B cell (primary cell): ENCODE data around the gene CALN1. TPM values are rescaled to one million over a fixed set of nuclear protein-coding genes. Genes with fewer than 3 reads are reported as not detected.

Experiments used
- ATAC-seq: fragments of 200-7000 bp; cut with Tn5 transposase; one replicate; pipeline ENCODE4 v1.10.0; 2021; ENCODE audit warnings: low read depth, mild to moderate bottlenecking, moderate number of reproducible peaks, moderate library complexity
- CTCF ChIA-PET: fragments of 350-600 bp; sonication (Branson Sonifier 250); formaldehyde crosslinking; loops from one replicate; lab custom pipeline; 2021; ENCODE audit warnings: antibody characterized with exemption, inconsistent platforms; lab: Charles Lee
- POLR2A ChIA-PET: fragments of 350-600 bp; sonication (Branson Sonifier 250); formaldehyde crosslinking; loops from one replicate; lab custom pipeline; 2021; ENCODE audit warnings: antibody characterized with exemption; lab: Charles Lee
- DNase-seq: peaks from one replicate; pipeline ENCODE4 v3.0.0; 2013
- H2AFZ ChIP-seq: 2 replicates; pipeline ENCODE4 v1.6.1; 2012; ENCODE audit warnings: mild to moderate bottlenecking, low read depth, low read length; ENCODE audit not compliant: insufficient read depth, poor library complexity, severe bottlenecking
- H3K27ac ChIP-seq, 2 donors: 1 replicate in 1 of 2; 2 replicates in 1 of 2; pipeline ENCODE4 v1.5.1; 2012 to 2013; ENCODE audit warnings: low read length in 2 of 2, mild to moderate bottlenecking in 2 of 2, moderate library complexity in 1 of 2
- H3K27me3 ChIP-seq, 4 experiments: fragments of 200-600 bp in 1 of 4; sonication (generic) in 1 of 4; replicated peaks in 1 of 4; 1 replicate in 2 of 4; 2 replicates in 2 of 4; pipeline versions ENCODE4 v1.6.1 to v1.7.0; 2013 to 2016; ENCODE audit warnings: low read length in 3 of 4, mild to moderate bottlenecking in 2 of 4, mixed read lengths in 1 of 4, moderate library complexity in 1 of 4; ENCODE audit not compliant: insufficient read depth in 4 of 4, control insufficient read depth in 3 of 4; ENCODE audit errors: control extremely low read depth in 1 of 4
- H3K36me3 ChIP-seq, 2 experiments: replicated peaks in 1 of 2; 1 replicate in 1 of 2; 2 replicates in 1 of 2; pipeline versions ENCODE4 v1.6.1 to v1.7.1; 2013; ENCODE audit warnings: low read length in 1 of 2; ENCODE audit not compliant: insufficient read depth in 2 of 2, control insufficient read depth in 1 of 2; ENCODE audit errors: control extremely low read depth in 1 of 2, extremely low read depth in 1 of 2
- H3K4me1 ChIP-seq, 2 donors: fragments of 200-600 bp in 1 of 2; sonication (generic) in 1 of 2; 1 replicate in 1 of 2; 2 replicates in 1 of 2; pipeline versions ENCODE4 v1.5.1 to v1.6.1; 2013 to 2017; ENCODE audit warnings: low read length in 2 of 2; ENCODE audit not compliant: control insufficient read depth in 2 of 2, insufficient read depth in 2 of 2
- H3K4me2 ChIP-seq: replicated peaks from 2 replicates; pipeline ENCODE3; 2012; ENCODE audit warnings: mild to moderate bottlenecking, low read depth, low read length; ENCODE audit not compliant: poor library complexity, severe bottlenecking
- H3K4me3 ChIP-seq, 5 experiments: fragments of 200-600 bp in 1 of 5; sonication (generic) in 1 of 5; 1 replicate in 3 of 5; 2 replicates in 2 of 5; pipeline versions ENCODE4 v1.5.1 to v1.7.0; 2011 to 2016; ENCODE audit warnings: low read length in 4 of 5, mild to moderate bottlenecking in 4 of 5, low read depth in 2 of 5, control low read depth in 1 of 5, moderate library complexity in 1 of 5; ENCODE audit not compliant: insufficient read depth in 1 of 5; ENCODE audit errors: control extremely low read depth in 1 of 5, extremely low read depth in 1 of 5
- H3K79me2 ChIP-seq: fragments of 200-600 bp; sonication (generic); one replicate; pipeline ENCODE4 v1.6.0; 2016; ENCODE audit warnings: low read length; ENCODE audit not compliant: control insufficient read depth, insufficient read depth
- H3K9ac ChIP-seq: fragments of 200-600 bp; sonication (generic); 2 replicates; pipeline ENCODE4 v1.6.1; 2017; ENCODE audit warnings: mild to moderate bottlenecking, low read length, moderate library complexity
- H3K9me3 ChIP-seq, 3 donors: one replicate each; pipeline versions ENCODE4 v1.6.1 to v1.7.1; 2013; ENCODE audit warnings: low read length in 2 of 3; ENCODE audit not compliant: control insufficient read depth in 2 of 3, insufficient read depth in 1 of 3; ENCODE audit errors: control extremely low read depth in 1 of 3
- H4K20me1 ChIP-seq: 2 replicates; pipeline ENCODE4 v1.6.0; 2012; ENCODE audit warnings: mild to moderate bottlenecking, low read length; ENCODE audit not compliant: insufficient read depth, control insufficient read depth, poor library complexity, severe bottlenecking
- H3K27ac Mint-ChIP-seq: one replicate; pipeline ENCODE4 v1.8.0; 2021; ENCODE audit warnings: mixed read lengths
- H3K27me3 Mint-ChIP-seq: one replicate; pipeline ENCODE4 v1.8.0; 2021; ENCODE audit warnings: mixed read lengths
- H3K4me1 Mint-ChIP-seq: one replicate; pipeline ENCODE4 v1.8.0; 2021; ENCODE audit warnings: mixed read lengths
- H3K4me3 Mint-ChIP-seq: one replicate; pipeline ENCODE4 v1.8.0; 2021; ENCODE audit warnings: mixed read lengths
- H3K9me3 Mint-ChIP-seq: one replicate; pipeline ENCODE4 v1.8.0; 2022; ENCODE audit warnings: mixed read lengths; ENCODE audit not compliant: insufficient read depth
- CTCF ChIP-seq: fragments of 200-600 bp; IDR thresholded peaks from one replicate; pipeline ENCODE4 v1.8.0; 2022; ENCODE audit warnings: antibody characterized with exemption, mild to moderate bottlenecking
- EZH2 ChIP-seq: IDR thresholded peaks from 2 replicates; pipeline ENCODE4 v1.6.1; 2012; ENCODE audit warnings: borderline replicate concordance, low read depth, mild to moderate bottlenecking, moderate library complexity, low read length; ENCODE audit not compliant: insufficient read depth, poor library complexity, severe bottlenecking
- WGBS: methylation state at CpG from one replicate; pipeline ENCODE4 v1.1.5; 2013; ENCODE audit warnings: missing lambda C conversion rate; ENCODE audit not compliant: insufficient coverage; 5-methylcytosine and 5-hydroxymethylcytosine counted together
- intact Hi-C: fragments of 100-400 bp; cut with micrococcal nuclease; formaldehyde crosslinking; loops from one replicate; pipeline ENCODE4 v1.10.0; 2022
- polyA plus RNA-seq: library from polyadenylated mRNA; depleted of rRNA; stranded (reverse); fragments of >200 nt; gene quantifications from 2 replicates; pipeline ENCODE4 v1.2.3, GENCODE V29; 2012
- total RNA-seq, 2 donors: library from RNA; stranded (reverse); fragments of 120-200 nt in 1 of 2; gene quantifications; 1 replicate in 1 of 2; 2 replicates in 1 of 2; pipeline versions ENCODE4 v1.2.3 to v1.2.4, GENCODE V29; 2013 to 2022

The CALN1 gene
- total and polyA plus RNA-seq, 2 donors (not counting 1 experiment from before 2014, with no cell fraction given) = not detected

- TF ChIP-seq EZH2 (no peak), CTCF (no peak)
- no peak overlapping the region for H3K4me2 ChIP-seq
- WGBS = 92% methylated on average over 4 of the region's 11 CpGs
- H3K4me1 ChIP-seq = no peaks in the 10 kb centered on the region
- ATAC-seq (no peak), DNase-seq (no peak)
- no peak overlapping the region for H2AFZ ChIP-seq
- peaks cover 0 to 4% (median 0%) of the 10 kb centered on the region in 3 donors for H3K9me3 ChIP-seq
- H3K4me3 ChIP-seq = no peak overlapping the region
- no peaks in the 10 kb centered on the region for H3K79me2 ChIP-seq
- H4K20me1 ChIP-seq = no peaks in the 10 kb centered on the region
- CTCF ChIA-PET = no interaction called here
- H3K36me3 ChIP-seq = no peaks in the 10 kb centered on the region
- intact Hi-C loops = no loop called here
- H3K4me3 Mint-ChIP-seq = no peak overlapping the region
- no peak overlapping the region for H3K27ac Mint-ChIP-seq
- no peak overlapping the region for H3K27ac ChIP-seq
- no peaks in the 10 kb centered on the region for H3K27me3 Mint-ChIP-seq
- H3K9ac ChIP-seq = no peak overlapping the region
- H3K9me3 Mint-ChIP-seq = peaks cover 2% of the 10 kb centered on the region
- no peaks in the 10 kb centered on the region for H3K27me3 ChIP-seq
- no peaks in the 10 kb centered on the region for H3K4me1 Mint-ChIP-seq
- POLR2A ChIA-PET = no interaction called here
These were observed 333.3 kb downstream of the CALN1 start for GRCh38 chr7:72078856-72079255.

- Mint-ChIP-seq H3K4me3 (no peak overlapping the region), H3K9me3 (peaks cover 3% of the 10 kb centered on the region), H3K27ac (no peak overlapping the region), H3K4me1 (no peaks in the 10 kb centered on the region), H3K27me3 (no peaks in the 10 kb centered on the region)
- CTCF ChIA-PET = interaction anchor here (0.5 kb wide), 1 partner anchor 264 kb away, joined by 3 read pairs; no protein-coding TSS in a partner anchor
- Histone ChIP-seq H3K9ac (no peak overlapping the region), H3K27me3 (no peaks in the 10 kb centered on the region), H3K27ac (no peak overlapping the region), H3K4me2 (no peak overlapping the region), H3K79me2 (no peaks in the 10 kb centered on the region), H3K4me3 (no peak overlapping the region), H3K36me3 (no peaks in the 10 kb centered on the region), H3K4me1 (no peaks in the 10 kb centered on the region), H3K9me3 (peaks cover 0 to 4% (median 0%) of the 10 kb centered on the region in 3 donors), H2AFZ (no peak overlapping the region), H4K20me1 (no peaks in the 10 kb centered on the region)
- DNase-seq = no peak
- TF ChIP-seq EZH2 = no peak
- TF ChIP-seq CTCF = no peak
- intact Hi-C loops = no loop called here
- 100% methylated on average over 6 of the region's 8 CpGs for WGBS
- POLR2A ChIA-PET = no interaction called here
- ATAC-seq = no peak
These were observed 333.8 kb downstream of the CALN1 start for GRCh38 chr7:72078301-72078700.
